ENCODE results near the gene MAML2.

MAML2 gene

GRCh38 chr11:96339706-96340554 is 3.1 kb downstream of the MAML2 start:
- DNase-seq (ENCODE audit: low read depth): no peak

DNA sequence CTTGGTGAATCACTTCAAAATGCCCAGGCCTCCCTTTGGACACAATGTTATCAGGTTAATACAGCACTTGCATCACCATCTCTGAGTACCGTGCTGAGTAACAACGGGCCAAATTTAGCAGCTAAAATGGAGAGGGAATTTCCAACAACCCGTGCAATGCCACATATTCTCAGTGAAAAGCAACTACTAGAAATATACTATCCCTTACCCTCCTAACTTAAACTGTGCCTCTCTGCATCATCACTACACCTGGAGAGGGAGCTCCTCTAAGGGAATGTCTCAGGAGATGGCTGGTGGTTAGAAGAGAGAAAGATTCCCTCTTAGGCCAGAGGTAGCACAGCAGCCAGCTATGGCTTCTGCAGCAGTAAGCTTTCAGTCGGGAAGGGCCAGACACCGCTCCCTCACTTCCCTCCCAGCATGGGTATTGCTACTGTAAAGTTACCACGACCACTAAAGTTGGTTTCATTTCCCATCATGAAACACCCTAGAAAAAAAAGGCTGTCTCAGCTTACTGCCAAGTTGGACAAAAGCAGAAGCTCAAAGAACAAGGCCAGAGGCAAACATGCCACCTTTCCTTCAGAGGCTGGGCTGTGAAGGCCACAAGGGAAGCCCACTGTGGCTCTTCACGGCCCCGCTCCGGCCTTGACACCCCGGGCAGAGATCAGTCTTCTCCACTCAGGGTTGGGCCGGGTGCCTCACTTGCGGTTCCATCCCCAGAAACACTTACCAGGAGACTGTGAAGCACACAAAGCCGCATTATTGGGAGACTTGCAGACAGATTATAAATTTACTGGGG is 3.9 kb downstream of the MAML2 start:
- no peak for DNase-seq (ENCODE audit: low read depth)

- no peak for DNase-seq (ENCODE audit: low read depth)
These were observed 5.2 kb downstream of the MAML2 start for GRCh38 chr11:96337541-96338431.

GRCh38 chr11:96335388-96335787 is 7.6 kb downstream of the MAML2 start:
- DNase-seq (ENCODE audit: low read depth): no peak

DNA sequence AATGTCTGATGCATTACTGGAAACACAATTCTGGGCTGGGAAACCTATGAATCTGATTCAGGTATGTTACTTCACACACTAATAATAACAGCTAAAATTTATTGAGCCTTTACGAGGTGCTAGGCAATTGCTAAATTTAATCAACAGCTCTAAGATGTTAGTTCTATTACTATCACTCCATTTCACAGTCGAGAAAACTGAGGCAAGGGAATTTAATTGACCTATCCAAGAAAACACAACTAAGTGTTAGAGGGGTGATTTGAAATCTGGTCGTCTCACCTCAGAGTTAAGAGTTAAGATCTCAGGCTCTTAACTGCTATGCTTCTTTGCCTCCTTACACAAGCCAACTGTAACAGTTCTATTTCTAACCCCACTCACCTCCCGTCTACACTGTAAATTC is 8.8 kb downstream of the MAML2 start:
- DNase-seq (ENCODE audit: low read depth): no peak

DNA sequence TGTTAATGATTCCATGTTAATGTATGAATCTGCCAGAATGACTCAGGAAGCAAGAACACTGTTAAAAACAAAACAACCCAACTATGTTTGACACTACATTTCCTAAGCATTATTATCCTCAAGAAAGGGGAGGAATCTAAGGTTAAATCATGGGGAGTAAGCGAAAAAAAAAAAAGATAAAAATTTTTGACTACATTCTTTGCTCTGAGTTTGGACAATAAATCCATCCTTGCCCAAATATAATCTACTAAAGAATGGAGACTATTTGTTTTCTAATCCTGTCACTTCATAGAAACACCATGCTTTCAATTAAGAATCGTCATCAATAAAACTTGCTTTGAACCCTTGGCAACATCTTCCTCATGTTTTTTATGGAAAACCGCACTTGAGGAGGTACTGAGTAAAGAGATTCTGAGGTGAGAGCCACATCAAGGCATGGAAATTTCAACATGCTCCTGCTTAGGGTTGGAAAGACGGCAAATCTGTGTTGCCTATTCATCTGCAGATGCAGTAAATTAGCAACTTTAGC is 9.7 kb downstream of the MAML2 start:
- DNase-seq (ENCODE audit: low read depth): no peak

GRCh38 chr11:96332126-96332771 is 10.7 kb downstream of the MAML2 start:
- DNase-seq (ENCODE audit: low read depth): no peak

DNA sequence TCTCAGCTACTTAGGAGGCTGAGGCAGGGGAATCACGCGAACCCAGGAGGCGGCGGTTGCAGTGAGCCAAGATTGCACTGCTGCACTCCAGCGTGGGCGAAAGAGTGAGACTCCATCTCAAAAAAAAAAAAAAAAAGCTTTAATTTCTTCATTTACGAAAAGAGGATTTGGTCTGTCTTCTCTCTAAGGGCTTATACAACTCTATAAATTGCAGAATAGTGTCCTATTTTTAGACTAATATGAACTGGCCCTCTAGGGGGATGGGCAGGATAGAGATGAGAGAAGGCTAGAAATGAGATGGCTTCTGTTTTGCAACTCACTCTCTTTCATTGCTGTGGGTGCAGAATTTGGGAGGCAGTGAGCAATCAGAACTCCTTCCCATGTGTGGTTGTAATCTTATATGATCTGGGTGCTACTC is 11.3 kb downstream of the MAML2 start:
- no peak for DNase-seq (ENCODE audit: low read depth)

DNA sequence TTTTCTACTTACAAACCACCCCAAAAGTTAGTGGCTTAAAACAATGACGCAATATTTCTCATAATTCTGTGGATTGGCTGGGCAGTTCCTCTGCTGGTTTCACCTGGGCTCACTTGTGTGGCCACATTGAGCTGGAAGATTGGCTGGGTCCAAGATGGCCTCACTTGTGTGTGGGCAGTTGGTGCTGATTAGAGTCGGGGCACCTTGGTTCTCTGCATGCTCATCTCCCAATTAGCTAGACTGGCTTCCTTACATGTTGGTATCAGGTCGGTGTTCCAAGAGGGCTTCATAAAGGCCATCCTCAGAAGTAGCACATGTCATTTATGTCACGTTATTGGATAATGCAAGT is 12.5 kb downstream of the MAML2 start:
- DNase-seq (ENCODE audit: low read depth): no peak

DNA sequence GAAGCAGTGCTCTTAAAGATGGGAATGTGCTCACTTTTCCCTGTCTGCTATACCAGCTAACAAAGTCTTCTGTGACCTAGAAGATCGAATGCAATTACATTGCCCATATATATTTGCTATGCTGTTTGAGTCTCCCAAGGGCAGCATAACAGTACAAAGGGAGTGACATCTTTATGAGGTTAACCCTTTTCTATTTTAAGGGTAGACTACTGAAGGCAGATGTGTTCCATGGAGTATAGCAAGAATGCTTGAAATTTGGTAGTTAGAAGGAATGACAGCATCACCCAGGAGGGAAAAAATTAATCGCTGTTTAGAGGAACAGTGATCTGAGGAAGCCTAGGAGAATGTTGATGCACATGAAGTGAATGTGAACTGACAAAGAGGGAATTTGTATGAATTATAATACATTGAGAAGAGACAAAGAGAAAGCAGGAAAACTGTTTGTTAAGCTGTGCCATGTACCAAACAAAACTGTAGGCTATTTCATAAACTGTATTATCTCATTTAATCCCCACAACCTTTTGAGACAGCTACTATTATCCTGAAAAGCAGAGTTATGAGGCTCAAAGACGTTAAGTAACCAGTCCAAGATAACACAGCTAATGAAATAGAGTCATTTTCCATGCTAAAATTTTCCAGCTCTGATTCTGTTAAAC is 13.0 kb downstream of the MAML2 start:
- no peak for DNase-seq (ENCODE audit: low read depth)

- no peak for DNase-seq (ENCODE audit: low read depth)
These were observed 13.6 kb downstream of the MAML2 start for GRCh38 chr11:96329419-96329818.

- no peak for DNase-seq (ENCODE audit: low read depth)
These were observed 14.5 kb downstream of the MAML2 start for GRCh38 chr11:96328395-96329010.

DNA sequence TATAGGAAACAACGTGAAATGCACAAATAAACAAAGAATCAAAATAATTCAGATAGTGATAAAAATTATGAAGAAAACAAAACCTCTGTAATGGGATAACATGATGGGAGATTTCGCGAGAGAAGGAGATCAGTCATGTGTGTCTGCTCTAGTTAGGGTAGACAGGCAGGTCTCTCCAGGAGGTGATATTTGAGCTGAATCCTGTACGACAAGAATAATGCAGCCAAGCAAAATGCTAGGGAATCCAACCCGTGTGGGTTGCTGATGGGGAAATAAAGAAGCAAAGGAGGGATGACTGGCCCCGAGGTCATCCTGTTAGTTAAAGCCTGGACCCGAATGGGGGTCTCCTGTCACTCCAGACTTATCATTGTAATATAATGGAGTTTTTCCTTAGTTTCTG is 16.0 kb downstream of the MAML2 start:
- no peak for DNase-seq (ENCODE audit: low read depth)

DNA sequence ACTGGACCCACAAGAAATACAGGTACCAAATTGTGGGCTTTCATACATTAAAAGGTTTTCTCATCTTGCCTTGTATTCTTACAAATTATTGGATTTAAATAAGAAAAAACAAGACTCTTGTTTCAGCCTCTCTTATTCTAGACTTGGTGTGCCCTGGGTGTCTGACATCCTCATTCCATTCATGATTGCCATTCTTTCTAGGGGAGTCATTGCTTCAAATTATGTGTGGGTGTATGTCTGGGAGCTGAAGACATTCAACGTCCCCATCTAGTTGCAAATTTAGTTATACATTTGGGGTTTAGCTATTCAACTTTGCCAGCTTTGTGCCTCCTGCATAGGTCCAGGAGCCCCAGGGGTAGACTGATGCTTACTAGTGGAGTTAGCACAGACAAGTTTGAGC is 18.1 kb downstream of the MAML2 start:
- DNase-seq (ENCODE audit: low read depth): no peak

GRCh38 chr11:96323642-96323985 is 19.4 kb downstream of the MAML2 start:
- no peak for DNase-seq (ENCODE audit: low read depth)

DNA sequence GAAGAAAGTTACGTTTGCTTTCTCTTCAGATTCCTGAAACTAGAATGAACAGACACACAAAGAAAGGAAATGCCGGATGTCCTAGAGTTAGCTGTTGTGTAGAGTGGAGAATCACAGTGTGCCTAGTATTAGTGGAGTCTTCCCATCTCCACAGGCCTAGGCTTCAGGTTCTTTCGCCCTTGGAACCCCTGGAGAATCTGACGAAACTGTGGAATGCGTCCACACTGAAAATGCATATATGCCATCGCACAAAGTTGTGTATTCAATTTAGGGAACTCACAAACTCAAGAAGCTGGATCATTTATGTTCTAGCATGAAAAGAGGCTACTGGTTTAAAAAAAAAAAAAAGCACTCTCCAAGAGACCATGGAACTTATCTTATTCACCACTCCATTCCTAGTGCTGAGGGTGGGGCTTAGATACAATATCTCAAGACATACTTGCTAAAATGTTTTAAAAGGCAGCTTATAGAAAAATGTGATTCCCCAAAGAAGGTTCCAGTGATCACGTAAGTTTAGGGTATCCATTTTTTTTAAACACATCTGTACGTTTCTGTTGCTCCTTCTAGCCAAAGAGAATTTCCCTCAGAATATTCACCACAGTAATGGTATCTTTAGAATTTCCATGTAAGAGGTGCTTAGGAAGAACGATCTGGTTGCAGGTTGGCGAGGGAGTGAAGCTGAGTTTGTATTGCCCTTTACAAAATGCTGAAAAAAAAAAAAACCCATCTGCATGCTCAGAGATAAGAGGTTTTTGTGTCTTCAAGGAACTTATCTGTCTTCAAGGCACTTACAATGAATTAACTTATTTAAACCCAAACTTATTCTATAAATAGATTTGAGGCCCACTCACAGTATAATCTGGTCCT is 20.0 kb downstream of the MAML2 start:
- DNase-seq (ENCODE audit: low read depth): no peak

DNA sequence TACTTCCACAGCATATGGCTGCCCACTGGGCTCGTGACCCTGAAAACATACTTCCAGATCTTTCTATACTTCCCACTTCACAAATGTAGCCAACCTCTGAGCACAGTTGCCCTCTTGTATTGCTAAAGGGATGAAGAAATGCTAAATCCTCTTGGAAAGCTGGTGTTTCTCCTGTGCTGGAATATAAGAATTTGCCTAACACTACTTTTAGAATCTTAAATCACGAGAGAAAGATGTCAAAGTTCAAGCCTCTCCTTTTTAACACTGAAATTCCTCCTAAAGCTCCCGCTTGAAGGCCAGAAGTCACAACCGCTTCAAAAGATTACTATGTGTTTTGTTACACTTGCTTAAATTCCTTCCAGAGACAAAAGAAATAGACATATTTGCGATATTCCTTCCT is 21.9 kb downstream of the MAML2 start:
- DNase-seq (ENCODE audit: low read depth): no peak

GRCh38 chr11:96319898-96320656 is 22.9 kb downstream of the MAML2 start:
- no peak for DNase-seq (ENCODE audit: low read depth)

DNA sequence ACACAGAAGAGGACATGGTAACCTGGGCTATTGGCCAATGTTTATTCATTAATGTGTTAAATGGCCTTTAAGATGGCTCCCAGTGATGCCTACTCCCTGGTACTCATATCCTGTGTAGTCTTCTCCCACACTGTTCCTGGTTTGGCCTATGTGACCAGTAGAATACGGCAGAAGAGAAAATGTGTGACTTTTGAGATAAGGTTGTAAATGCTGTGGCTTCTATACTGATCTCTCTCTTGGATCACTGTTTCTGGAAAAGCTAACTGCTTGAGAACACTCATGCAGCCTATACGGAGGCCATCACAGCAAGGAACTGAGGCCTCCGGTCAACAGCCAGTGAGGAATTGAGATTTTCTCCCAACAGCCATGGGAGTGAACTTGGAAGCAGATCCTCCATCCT is 24.1 kb downstream of the MAML2 start:
- no peak for DNase-seq (ENCODE audit: low read depth)

Measured in stimulated activated CD8-positive, alpha-beta memory T cell treated with anti-CD3 and anti-CD28 coated beads, Interleukin-12 subunit alpha, Interleukin-12 subunit beta, amount 100 ng/mL, for 1 hour (primary cell).